PC-9 (cell line): ENCODE results near the gene PLEKHM2. TPM values are rescaled to one million over a fixed set of nuclear protein-coding genes. Genes with fewer than 3 reads are reported as not detected.

ENCODE experiments used
- BruUV-seq: library from RNA; stranded (reverse); fragments of 400-500 nt; replicated peaks from 2 replicates; lab custom pipeline; 2021; lab: Mats Ljungman, UMichigan
- CTCF ChIA-PET: fragments of 300-600 bp; sonication (Branson Sonifier 250); formaldehyde crosslinking; loops from one replicate; lab custom pipeline; 2022; ENCODE audit warnings: antibody characterized with exemption; lab: Charles Lee
- POLR2A ChIA-PET: fragments of 300-600 bp; sonication (Branson Sonifier 250); formaldehyde crosslinking; loops from one replicate; lab custom pipeline; 2022; ENCODE audit warnings: antibody characterized with exemption; ENCODE audit not compliant: unreplicated experiment; lab: Charles Lee
- DNase-seq, 2 experiments: peaks; one replicate each; pipeline versions ENCODE4 v3.0.0 to v3.0.0-alpha.2; 2015 to 2022; ENCODE audit warnings: mixed read lengths in 1 of 2
- H2AFZ ChIP-seq: fragments of 200-600 bp; sonication (generic); 2 replicates; pipeline ENCODE4 v1.8.1; 2017; ENCODE audit warnings: antibody characterized with exemption
- H3F3A ChIP-seq: fragments of 200-600 bp; sonication (generic); 2 replicates; pipeline ENCODE4 v1.8.1; 2017; ENCODE audit warnings: antibody characterized with exemption, mild to moderate bottlenecking, low read depth; ENCODE audit not compliant: insufficient read depth
- H3K27ac ChIP-seq: fragments of 200-600 bp; sonication (generic); 2 replicates; pipeline ENCODE4 v1.6.1; 2016; ENCODE audit warnings: mixed run types
- H3K27me3 ChIP-seq: fragments of 200-600 bp; sonication (generic); 2 replicates; pipeline ENCODE4 v1.6.1; 2016; ENCODE audit warnings: low read depth, mixed run types; ENCODE audit not compliant: insufficient read depth
- H3K36me3 ChIP-seq: fragments of 200-600 bp; sonication (generic); 2 replicates; pipeline ENCODE4 v1.6.1; 2016; ENCODE audit warnings: low read depth, mixed run types
- H3K4me1 ChIP-seq: fragments of 200-600 bp; sonication (generic); replicated peaks from 2 replicates; pipeline ENCODE4 v1.6.1; 2016; ENCODE audit warnings: mixed run types; ENCODE audit not compliant: insufficient read depth
- H3K4me2 ChIP-seq: fragments of 200-600 bp; sonication (generic); 2 replicates; pipeline ENCODE4 v1.6.1; 2017; ENCODE audit warnings: mixed run types
- H3K4me3 ChIP-seq: fragments of 200-600 bp; sonication (generic); 2 replicates; pipeline ENCODE4 v1.6.1; 2016; ENCODE audit warnings: mixed run types
- H3K79me2 ChIP-seq: fragments of 200-600 bp; sonication (generic); 2 replicates; pipeline ENCODE4 v1.6.1; 2017; ENCODE audit warnings: low read depth, mixed run types
- H3K9me2 ChIP-seq: fragments of 200-600 bp; sonication (generic); 2 replicates; pipeline ENCODE4 v1.8.1; 2017; ENCODE audit warnings: mild to moderate bottlenecking; ENCODE audit not compliant: insufficient read depth
- H3K9me3 ChIP-seq: fragments of 200-600 bp; sonication (generic); 2 replicates; pipeline ENCODE4 v1.8.1; 2016; ENCODE audit warnings: low read depth; ENCODE audit not compliant: insufficient read depth
- H4K20me1 ChIP-seq: fragments of 200-600 bp; sonication (generic); 2 replicates; pipeline ENCODE4 v1.8.1; 2017; ENCODE audit not compliant: insufficient read depth
- CTCF ChIP-seq: fragments of 200-600 bp; sonication (generic); conservative IDR thresholded peaks from 2 replicates; pipeline ENCODE4 v1.6.1; 2017; ENCODE audit warnings: mixed run types, antibody characterized with exemption, mild to moderate bottlenecking, moderate library complexity
- EZH2 ChIP-seq: fragments of 200-600 bp; sonication (generic); IDR thresholded peaks from 2 replicates; pipeline ENCODE4 v1.8.0; 2017; ENCODE audit warnings: antibody characterized with exemption, low read depth
- intact Hi-C: fragments of 100-400 bp; cut with micrococcal nuclease; formaldehyde crosslinking; loops from one replicate; pipeline ENCODE4 v1.10.0; 2022; ENCODE audit not compliant: unreplicated experiment
- total RNA-seq: library from RNA; stranded (reverse); gene quantifications from 2 replicates; pipeline ENCODE4 v1.2.3, GENCODE V29; 2021

PLEKHM2 gene
- total RNA-seq, 1 experiment from 2014 or later: 45.9 TPM

DNA sequence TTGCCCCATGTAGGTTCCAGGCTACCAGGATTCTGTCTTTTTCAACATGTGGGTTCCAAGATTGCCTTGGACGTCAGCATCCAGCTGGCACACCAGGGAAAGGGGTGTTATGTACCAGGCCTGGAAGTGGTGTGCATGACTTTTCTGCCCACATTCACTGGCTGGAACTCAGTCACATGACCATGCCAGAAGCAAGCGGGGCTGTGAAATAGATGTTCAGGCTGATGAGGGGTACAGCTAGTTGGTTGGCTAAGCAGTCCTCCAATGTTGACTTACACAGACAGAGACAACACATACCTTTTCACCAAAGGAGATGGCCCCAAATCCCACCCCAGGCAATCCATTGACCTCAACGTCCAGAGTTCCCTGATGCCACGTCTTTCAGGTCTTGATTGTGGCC is 14.3 kb upstream of the PLEKHM2 start:
- intact Hi-C loops: no loop called here
- Histone ChIP-seq H3K4me2 (no peak overlapping the region), H3K9me2 (no peaks in the 10 kb centered on the region), H3K36me3 (no peaks in the 10 kb centered on the region), H3K27ac (no peak overlapping the region), H3K4me1 (no peaks in the 10 kb centered on the region), H3K4me3 (no peak overlapping the region), H3K9me3 (no peaks in the 10 kb centered on the region), H3F3A (no peaks in the 10 kb centered on the region), H2AFZ (no peak overlapping the region), H4K20me1 (no peaks in the 10 kb centered on the region), H3K27me3 (no peaks in the 10 kb centered on the region), H3K79me2 (no peaks in the 10 kb centered on the region)
- DNase-seq: no peak
- POLR2A ChIA-PET: interaction anchor here (0.7 kb wide), 1 partner anchor 17 kb away, joined by 3 read pairs; no protein-coding TSS in a partner anchor
- CTCF ChIA-PET: no interaction called here
- BruUV-seq: no TSS peak
- no peak for TF ChIP-seq CTCF
- TF ChIP-seq EZH2: no peak

- intact Hi-C loops: no loop called here
- ChIA-PET CTCF (no interaction called here), POLR2A (no interaction called here)
- no peaks in the 10 kb centered on the region for H3K9me2 ChIP-seq
- no peak for DNase-seq
- no peaks in the 10 kb centered on the region for H3K9me3 ChIP-seq
- no peaks in the 10 kb centered on the region for H3K36me3 ChIP-seq
- H3K4me3 ChIP-seq: no peak overlapping the region
- no peaks in the 10 kb centered on the region for H4K20me1 ChIP-seq
- H3K27ac ChIP-seq: no peak overlapping the region
- no TSS peak for BruUV-seq
- no peaks in the 10 kb centered on the region for H3K79me2 ChIP-seq
- no peaks in the 10 kb centered on the region for H3K4me1 ChIP-seq
- H3K27me3 ChIP-seq: no peaks in the 10 kb centered on the region
- no peaks in the 10 kb centered on the region for H3F3A ChIP-seq
- TF ChIP-seq EZH2: no peak
- TF ChIP-seq CTCF: no peak
- no peak overlapping the region for H3K4me2 ChIP-seq
- H2AFZ ChIP-seq: no peak overlapping the region
These were observed 12.7 kb upstream of the PLEKHM2 start for GRCh38 chr1:15671430-15671829.

DNA sequence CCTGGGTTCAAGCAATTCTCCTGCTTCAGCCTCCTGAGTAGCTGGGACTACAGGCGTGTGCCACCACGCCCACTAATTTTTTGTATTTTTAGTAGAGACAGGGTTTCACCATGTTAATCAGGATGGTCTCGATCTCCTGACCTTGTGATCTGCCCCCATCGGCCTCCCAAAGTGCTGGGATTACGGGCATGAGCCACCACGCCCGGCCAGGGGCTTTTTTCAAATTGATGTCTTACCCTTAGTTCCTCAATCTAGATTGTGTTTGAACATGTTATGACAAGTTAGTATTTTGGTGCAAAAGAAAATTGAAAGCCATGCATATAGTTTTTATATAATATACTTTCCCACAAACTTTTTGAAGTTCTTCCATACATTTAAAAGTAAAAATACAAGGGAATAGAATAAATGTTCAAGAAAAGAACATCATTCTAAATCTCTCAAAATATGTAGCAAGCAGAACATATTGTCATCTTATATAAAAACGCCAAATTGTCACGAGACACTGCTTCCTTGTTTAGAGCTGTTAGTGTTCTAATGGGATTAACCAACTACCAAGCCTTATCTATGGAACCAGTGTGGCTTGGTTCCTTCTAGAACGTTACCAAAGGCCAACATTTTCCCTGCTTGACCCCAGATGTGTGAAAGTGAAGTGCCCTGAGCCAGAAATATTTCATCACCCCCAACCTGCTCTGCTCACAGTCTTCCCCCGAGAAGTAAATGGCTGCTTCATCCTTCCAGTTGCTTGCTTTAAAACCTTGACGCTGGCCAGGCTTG is 9.5 kb upstream of the PLEKHM2 start:
- peaks cover 12% of the 10 kb centered on the region for H3K4me1 ChIP-seq
- CTCF ChIA-PET: no interaction called here
- no peak overlapping the region for H2AFZ ChIP-seq
- TF ChIP-seq CTCF (no peak), EZH2 (no peak)
- no TSS peak for BruUV-seq
- intact Hi-C loops: no loop called here
- H3K27ac ChIP-seq: no peak overlapping the region
- peaks cover 5% of the 10 kb centered on the region; the same call in 1 of the 2 replicates for H3F3A ChIP-seq
- no peak for DNase-seq
- H3K27me3 ChIP-seq: no peaks in the 10 kb centered on the region
- H3K4me3 ChIP-seq: no peak overlapping the region
- no peak overlapping the region for H3K4me2 ChIP-seq
- H3K9me3 ChIP-seq: no peaks in the 10 kb centered on the region
- POLR2A ChIA-PET: no interaction called here
- no peaks in the 10 kb centered on the region for H3K36me3 ChIP-seq
- H4K20me1 ChIP-seq: no peaks in the 10 kb centered on the region
- no peaks in the 10 kb centered on the region for H3K9me2 ChIP-seq
- no peaks in the 10 kb centered on the region; the same call in 1 of the 2 replicates for H3K79me2 ChIP-seq
